Prostate gland (tissue), 2 donors: ENCODE measurements around the gene VPS26B. TPM values are rescaled to one million over a fixed set of nuclear protein-coding genes. Genes with fewer than 3 reads are reported as not detected.

Experiments
- DNase-seq: peaks from one replicate; pipeline ENCODE4 v3.0.0-alpha.2; 2019; ENCODE audit warnings: low spot score
- H3K27ac ChIP-seq, 2 donors: fragments of 200-600 bp; sonication (generic); 2 replicates each; pipeline ENCODE4 v1.5.1; 2017 to 2019
- H3K27me3 ChIP-seq: fragments of 200-600 bp; sonication (generic); replicated peaks from 2 replicates; pipeline ENCODE4 v1.5.1; 2019; ENCODE audit not compliant: insufficient read depth
- H3K36me3 ChIP-seq, 2 donors: fragments of 200-600 bp; sonication (generic); 1 replicate in 1 of 2; 2 replicates in 1 of 2; pipeline versions ENCODE4 v1.5.1 to v1.8.1; 2017 to 2019
- H3K4me1 ChIP-seq: fragments of 200-600 bp; sonication (generic); replicated peaks from 2 replicates; pipeline ENCODE4 v1.5.1; 2019
- H3K4me3 ChIP-seq, 2 donors: fragments of 200-600 bp; sonication (generic); 2 replicates each; pipeline ENCODE4 v1.5.1; 2017 to 2019
- H3K9me3 ChIP-seq: fragments of 200-600 bp; sonication (generic); 2 replicates; pipeline ENCODE4 v1.5.1; 2017
- POLR2A ChIP-seq: fragments of 450-650 bp; IDR thresholded peaks from one replicate; pipeline ENCODE4 v1.6.1; 2016; ENCODE audit warnings: antibody characterized with exemption, mild to moderate bottlenecking
- POLR2AphosphoS5 ChIP-seq: sonication (generic); formaldehyde crosslinking; IDR thresholded peaks from one replicate; pipeline ENCODE4 v1.6.1; 2017; ENCODE audit warnings: antibody characterized with exemption
- WGBS: methylation state at CpG from one replicate; pipeline ENCODE4 v1.1.5; 2018; 5-methylcytosine and 5-hydroxymethylcytosine counted together
- intact Hi-C: fragments of 100-400 bp; cut with DNase I; formaldehyde crosslinking; loops from one replicate; pipeline ENCODE4 v1.14.2; 2022
- total RNA-seq, 2 donors: library from RNA; depleted of rRNA; stranded (reverse); fragments of >200 nt; gene quantifications; one replicate each; pipeline ENCODE4 v1.1.0, GENCODE V29; 2016
- TF ChIP-seq, protein P1 (sequence below), 4 experiments: fragments of 200-600 bp in 2 of 4; fragments of 450-650 bp in 2 of 4; sonication (generic) in 2 of 4; IDR thresholded peaks; 1 replicate in 3 of 4; 2 replicates in 1 of 4; pipeline ENCODE4 v1.5.1; 2016 to 2019; ENCODE audit warnings: antibody characterized with exemption in 4 of 4, mild to moderate bottlenecking in 2 of 4, moderate library complexity in 2 of 4

VPS26B gene
- total RNA-seq, 2 donors from 2014 or later, result 67.6 to 80.8 TPM

DNA sequence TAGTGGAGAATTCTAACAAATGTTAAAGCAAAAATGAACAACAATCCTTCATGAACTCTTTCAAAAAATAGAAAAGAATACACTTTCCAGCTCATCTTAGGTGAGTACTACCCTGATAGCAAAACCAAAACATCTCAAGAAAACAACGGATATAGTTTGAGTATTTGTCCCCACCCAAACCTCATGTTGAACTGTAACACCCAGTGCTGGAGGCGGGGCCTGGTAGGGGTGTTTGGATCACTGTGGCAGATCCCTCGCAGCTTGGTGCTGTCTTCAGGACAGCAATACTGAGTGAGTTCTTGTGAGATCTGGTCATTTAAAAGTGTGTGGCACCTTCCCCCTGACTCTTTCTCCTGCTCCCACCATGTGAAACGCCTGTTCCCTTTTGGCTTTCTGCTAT, 27.7 kb upstream of the VPS26B start:
- 86% methylated on average over 4 of the region's 4 CpGs for whole genome bisulfite sequencing
- Histone ChIP-seq H3K36me3 (peaks cover 0 to 3% of the 10 kb centered on the region in 2 donors), H3K9me3 (no peaks in the 10 kb centered on the region), H3K27me3 (no peaks in the 10 kb centered on the region), H3K4me1 (no peaks in the 10 kb centered on the region), H3K4me3 (no peak overlapping the region), H3K27ac (no peak overlapping the region)
- intact Hi-C loops, result no loop called here
- no peak for TF ChIP-seq POLR2A
- TF ChIP-seq POLR2AphosphoS5, result no peak
- TF ChIP-seq, protein P1, sequence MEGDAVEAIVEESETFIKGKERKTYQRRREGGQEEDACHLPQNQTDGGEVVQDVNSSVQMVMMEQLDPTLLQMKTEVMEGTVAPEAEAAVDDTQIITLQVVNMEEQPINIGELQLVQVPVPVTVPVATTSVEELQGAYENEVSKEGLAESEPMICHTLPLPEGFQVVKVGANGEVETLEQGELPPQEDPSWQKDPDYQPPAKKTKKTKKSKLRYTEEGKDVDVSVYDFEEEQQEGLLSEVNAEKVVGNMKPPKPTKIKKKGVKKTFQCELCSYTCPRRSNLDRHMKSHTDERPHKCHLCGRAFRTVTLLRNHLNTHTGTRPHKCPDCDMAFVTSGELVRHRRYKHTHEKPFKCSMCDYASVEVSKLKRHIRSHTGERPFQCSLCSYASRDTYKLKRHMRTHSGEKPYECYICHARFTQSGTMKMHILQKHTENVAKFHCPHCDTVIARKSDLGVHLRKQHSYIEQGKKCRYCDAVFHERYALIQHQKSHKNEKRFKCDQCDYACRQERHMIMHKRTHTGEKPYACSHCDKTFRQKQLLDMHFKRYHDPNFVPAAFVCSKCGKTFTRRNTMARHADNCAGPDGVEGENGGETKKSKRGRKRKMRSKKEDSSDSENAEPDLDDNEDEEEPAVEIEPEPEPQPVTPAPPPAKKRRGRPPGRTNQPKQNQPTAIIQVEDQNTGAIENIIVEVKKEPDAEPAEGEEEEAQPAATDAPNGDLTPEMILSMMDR (IDR thresholded peaks at IDR 0.05), result no peak
- DNase-seq, result no peak

DNA sequence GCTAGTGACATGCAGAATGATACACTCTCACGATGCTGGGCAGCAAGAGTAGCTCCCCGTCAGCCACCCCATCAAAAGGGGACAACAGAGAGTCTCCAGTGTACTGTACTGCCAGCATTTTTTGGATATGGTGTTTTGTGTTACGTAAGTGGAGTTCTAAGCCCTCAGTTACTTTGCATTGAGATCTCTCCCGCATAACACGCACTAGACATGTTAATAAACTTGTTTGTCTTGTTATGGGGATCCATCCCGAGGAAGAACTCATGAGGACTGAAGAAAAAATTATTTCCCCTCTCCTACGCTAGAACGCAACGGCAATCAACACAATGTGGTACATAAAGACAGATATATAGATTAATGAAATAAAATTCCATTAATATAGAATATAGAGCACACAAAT, 24.9 kb upstream of the VPS26B start:
- intact Hi-C loops, result no loop called here
- H3K36me3 ChIP-seq, result no peaks in the 10 kb centered on the region
- 86% methylated on average over 9 of the region's 9 CpGs for WGBS
- no peaks in the 10 kb centered on the region for H3K9me3 ChIP-seq
- no peak overlapping the region for H3K4me3 ChIP-seq
- H3K4me1 ChIP-seq, result no peaks in the 10 kb centered on the region
- DNase-seq, result no peak
- no peaks in the 10 kb centered on the region for H3K27me3 ChIP-seq
- H3K27ac ChIP-seq, result no peak overlapping the region
- TF ChIP-seq, protein P1 (IDR thresholded peaks at IDR 0.05), result no peak
- TF ChIP-seq POLR2AphosphoS5, result no peak
- no peak for TF ChIP-seq POLR2A

DNA sequence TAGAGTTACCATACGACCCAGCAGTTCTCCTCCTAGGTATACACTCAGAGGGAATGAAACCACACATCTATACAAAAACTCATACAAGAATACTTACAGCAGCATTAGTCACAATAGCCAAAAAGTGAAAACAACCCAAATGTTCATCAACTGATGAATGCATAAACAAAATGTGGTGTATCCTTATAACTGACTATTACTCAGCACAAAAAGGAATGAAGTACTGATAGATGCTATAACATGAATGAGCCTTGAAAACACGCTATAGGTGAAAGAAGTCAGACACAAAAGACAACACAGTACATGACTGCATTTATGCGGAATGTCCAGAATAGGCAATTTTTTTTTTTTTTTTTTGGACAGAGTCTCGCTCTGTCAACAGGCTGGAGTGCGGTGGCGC, 23.8 kb upstream of the VPS26B start:
- WGBS, result 96% methylated on average over 6 of the region's 6 CpGs
- Histone ChIP-seq H3K36me3 (no peaks in the 10 kb centered on the region), H3K27me3 (no peaks in the 10 kb centered on the region), H3K4me3 (no peak overlapping the region), H3K9me3 (no peaks in the 10 kb centered on the region), H3K4me1 (no peaks in the 10 kb centered on the region), H3K27ac (no peak overlapping the region)
- TF ChIP-seq POLR2AphosphoS5 (no peak), POLR2A (no peak)
- TF ChIP-seq, protein P1 (IDR thresholded peaks at IDR 0.05), result no peak
- no peak for DNase-seq
- intact Hi-C loops, result no loop called here

DNA sequence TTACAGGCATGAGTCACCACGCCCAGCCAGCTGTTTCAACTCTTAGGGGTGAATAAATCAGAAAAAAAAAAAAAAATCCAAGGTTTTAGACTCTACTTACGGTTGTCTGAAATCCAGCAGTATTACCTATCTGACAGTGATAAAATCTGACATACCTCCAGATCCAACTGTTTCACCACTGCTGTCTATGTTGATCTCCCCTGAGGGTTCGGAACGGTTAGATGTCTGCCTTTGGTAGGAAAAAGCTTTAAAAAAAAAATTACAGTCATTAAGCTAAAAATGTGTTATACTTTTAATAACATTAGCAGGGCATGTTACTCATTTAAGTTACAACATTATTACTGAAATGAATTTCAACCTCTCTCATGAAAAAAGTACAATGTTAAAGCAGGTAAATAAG, 21.8 kb upstream of the VPS26B start:
- H3K27ac ChIP-seq, result no peak overlapping the region
- TF ChIP-seq, protein P1 (IDR thresholded peaks at IDR 0.05), result no peak
- TF ChIP-seq POLR2A (no peak), POLR2AphosphoS5 (no peak)
- no peaks in the 10 kb centered on the region for H3K4me1 ChIP-seq
- intact Hi-C loops, result no loop called here
- WGBS, result 94% methylated on average over 4 of the region's 4 CpGs
- H3K27me3 ChIP-seq, result no peaks in the 10 kb centered on the region
- DNase-seq, result no peak
- H3K4me3 ChIP-seq, result no peak overlapping the region
- H3K9me3 ChIP-seq, result no peaks in the 10 kb centered on the region
- no peaks in the 10 kb centered on the region for H3K36me3 ChIP-seq

DNA sequence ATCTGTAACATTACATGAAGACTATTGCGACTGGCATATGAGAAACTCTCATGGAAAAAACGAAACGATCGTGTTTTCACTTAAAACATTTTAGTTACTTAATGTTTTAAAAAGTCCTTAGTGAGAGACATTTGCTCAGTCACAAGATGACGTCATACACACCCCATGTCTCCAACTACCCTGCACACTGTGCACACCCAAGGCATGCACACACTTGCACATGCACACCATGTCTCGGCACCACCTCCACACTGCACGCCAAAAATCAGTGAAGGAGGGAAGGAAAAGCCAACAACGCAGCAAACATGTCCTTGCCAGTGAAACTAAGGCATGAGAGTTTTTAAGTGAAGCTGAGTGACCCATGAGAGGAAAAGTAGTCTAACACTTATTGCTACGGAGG, 18.7 kb upstream of the VPS26B start:
- H3K27ac ChIP-seq, result no peak overlapping the region
- no peak overlapping the region for H3K4me3 ChIP-seq
- TF ChIP-seq, protein P1 (IDR thresholded peaks at IDR 0.05), result no peak
- TF ChIP-seq POLR2A, result no peak
- no peak for TF ChIP-seq POLR2AphosphoS5
- no peak for DNase-seq
- WGBS, result 91% methylated on average over 9 of the region's 9 CpGs
- H3K27me3 ChIP-seq, result no peaks in the 10 kb centered on the region
- intact Hi-C loops, result no loop called here
- H3K9me3 ChIP-seq, result no peaks in the 10 kb centered on the region
- no peaks in the 10 kb centered on the region for H3K4me1 ChIP-seq
- H3K36me3 ChIP-seq, result no peaks in the 10 kb centered on the region
